HG03571 (cell line): ENCODE measurements around the gene HAAO.
"Not testable (repeated sequence)": the region's sequence is repeated elsewhere in the genome, so short reads cannot be mapped to it uniquely, and the experiment has no call there.

Experiments used
- ATAC-seq: cut with Tn5 transposase; IDR thresholded peaks from one replicate; pipeline ENCODE4 v1.9.1; 2021; ENCODE audit not compliant: unreplicated experiment

HAAO gene

DNA sequence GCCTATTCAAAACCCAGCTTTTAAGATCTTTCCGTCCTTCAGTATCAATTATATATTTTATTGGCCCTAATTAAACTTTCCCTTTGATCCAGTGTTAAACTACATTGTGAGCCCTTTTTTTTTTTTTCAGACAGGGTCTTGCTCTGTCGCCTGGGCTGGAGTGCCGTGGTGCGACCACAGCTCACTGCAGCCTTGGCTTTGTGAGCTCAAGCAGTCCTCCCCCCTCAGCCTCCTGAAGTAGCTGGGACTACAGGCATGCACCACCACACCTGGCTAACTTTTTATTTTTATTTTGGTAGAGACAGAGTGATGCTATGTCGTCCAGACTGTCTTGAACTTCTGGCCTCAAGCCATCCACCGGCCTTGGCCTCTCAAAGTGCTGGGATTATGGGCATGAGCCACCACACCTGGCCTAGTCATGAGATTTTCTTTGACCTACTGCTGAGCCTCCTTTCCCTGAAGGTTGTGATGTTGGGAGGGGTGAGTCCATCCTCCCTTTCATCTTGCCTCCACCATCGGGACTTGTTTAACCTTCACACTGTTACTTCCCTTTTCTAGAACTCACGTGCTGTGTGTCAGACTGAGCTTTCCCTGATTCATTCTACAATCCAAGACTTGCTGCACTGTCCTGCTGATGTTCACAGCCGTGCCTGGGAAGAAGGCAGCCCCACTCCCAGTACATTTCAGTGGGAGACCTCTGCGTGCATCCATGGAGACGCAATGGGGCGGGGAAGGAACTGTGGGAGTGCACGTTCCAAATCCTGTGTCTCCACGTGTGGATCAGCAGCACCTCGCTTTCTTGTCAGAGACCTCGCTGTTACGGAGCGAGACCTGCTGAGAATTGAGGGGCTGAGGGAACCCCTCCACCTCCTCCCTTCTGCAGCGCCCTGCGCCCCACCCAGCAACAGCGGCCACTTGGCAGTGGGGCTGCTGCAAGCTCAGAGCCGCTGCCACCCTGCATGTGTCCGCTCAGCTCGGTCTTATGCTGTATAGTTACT lies 39.3 kb downstream of the HAAO start:
- no peak for ATAC-seq

GRCh38 chr2:42752314-42752713 lies 40.1 kb downstream of the HAAO start:
- ATAC-seq: peak; percentile 62

DNA sequence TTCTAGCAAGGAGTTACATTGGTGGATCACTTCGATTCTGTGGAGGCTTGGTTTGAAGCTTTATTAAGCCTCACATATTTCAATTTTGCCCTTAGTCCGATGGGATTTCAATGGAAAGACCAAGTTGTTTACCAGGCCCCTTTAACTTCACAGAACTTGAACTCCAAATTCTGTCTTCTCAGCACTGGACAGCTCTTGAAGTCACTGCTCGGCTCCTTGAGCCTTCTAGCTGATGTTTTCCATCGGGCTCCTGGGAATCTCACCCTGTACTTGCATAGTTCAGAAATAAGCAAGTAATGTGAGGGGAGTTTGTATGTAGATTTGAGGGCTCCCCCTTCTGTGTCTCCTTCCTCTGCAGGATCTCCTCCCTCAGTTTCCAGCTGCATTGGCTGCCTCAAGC lies 43.5 kb downstream of the HAAO start:
- no peak for ATAC-seq

DNA sequence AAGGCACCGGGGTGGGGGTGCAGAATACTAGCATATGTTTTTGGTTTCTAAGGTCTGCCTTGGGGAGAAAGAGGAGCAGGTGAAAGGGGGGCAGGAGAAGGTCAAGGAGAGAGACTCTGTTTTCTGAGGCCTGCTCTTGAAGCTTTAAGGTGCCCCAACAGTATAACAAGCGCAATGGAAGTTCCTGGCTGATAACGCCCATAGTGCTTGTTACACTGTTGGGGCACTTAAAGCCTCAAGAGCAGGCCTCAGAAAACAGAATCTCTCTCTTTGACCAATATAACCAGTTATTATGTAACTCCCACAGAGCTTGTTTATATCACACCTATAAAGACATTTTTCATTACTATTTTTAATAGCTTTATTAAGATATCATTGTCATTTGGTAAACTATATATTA lies 45.0 kb downstream of the HAAO start:
- ATAC-seq: no peak

DNA sequence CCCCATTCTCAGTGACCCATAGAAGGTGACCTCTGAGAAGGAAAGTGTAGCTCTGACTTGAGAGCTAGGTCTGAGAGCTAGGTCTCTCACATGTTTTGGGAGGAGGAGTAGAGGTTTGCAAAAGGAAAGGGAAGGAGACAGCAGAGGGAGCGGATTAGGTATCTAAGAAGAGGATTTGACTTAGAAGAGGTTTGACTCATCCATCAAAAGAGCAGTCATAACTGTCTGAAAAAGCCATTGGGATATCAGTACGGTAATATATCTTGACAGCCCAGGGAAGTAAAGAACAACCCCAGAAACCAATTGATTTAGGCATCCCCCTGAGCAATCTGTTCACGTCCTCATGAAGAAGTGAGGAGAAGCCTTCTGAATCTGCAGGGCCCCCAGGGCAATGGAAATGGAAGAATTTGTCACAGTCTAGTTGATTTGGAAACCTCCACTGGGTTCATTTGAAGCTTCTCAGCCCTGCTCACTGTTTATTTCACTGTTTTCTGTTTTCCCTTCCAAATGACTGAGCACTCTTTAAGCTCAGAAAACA lies 47.8 kb downstream of the HAAO start:
- no peak for ATAC-seq

DNA sequence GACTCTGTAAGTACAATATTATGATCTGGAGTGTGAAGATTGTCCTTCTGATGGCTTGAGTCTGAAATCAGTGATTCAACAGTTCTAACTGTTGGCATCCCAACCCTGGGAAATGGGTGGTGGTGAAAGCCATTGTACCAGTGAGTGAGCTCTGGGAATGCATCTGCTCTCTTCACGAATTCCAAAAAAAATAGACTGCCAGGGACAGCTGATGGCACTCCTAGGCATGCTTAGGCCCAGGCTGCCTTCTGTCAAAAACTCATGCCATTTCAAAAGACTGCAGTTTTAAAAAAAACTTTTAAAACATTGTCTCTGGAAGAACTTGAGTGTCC lies 48.8 kb downstream of the HAAO start:
- ATAC-seq: no peak

DNA sequence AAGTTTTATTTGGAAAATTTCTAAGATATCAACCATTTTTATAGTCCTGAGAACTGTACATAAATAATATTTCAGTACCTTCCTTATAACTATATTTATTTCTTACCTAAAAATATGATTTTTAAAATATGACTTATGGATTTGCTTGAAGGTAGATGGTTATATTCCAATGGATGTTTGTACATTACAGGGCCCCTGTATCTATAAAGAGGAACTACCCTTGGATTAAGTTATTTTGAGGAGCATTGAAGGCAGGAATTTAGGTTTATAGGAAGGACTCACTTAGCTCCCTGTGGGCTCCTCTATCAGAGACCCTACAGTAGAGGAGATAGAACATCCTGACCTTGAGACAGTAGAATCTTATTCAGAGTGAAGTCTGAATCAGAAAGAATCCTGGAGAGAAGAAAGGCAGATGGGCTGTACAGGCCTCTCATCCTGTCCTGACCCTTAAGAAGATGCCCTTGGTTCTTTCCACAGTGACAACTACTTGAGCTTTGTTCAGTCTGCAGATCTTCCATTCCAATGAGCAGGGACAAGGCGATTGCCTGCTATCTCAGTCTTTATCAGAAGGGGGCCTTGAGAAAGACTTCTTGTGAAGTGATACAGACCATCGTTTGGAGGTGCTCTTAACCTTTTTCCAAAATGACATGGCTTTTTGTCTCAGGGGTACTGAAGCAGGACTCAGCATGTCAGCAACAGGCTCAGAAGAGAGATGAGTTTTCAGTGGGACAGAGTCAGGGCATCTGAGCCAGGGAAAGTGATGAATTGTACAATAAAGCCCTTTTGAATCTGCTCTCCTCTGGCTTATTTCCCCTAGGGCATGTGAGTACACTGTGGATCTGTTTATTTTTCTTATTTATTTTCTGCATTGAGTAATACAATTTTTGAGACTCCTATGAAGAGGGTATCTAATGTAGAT lies 49.4 kb downstream of the HAAO start:
- no peak for ATAC-seq

DNA sequence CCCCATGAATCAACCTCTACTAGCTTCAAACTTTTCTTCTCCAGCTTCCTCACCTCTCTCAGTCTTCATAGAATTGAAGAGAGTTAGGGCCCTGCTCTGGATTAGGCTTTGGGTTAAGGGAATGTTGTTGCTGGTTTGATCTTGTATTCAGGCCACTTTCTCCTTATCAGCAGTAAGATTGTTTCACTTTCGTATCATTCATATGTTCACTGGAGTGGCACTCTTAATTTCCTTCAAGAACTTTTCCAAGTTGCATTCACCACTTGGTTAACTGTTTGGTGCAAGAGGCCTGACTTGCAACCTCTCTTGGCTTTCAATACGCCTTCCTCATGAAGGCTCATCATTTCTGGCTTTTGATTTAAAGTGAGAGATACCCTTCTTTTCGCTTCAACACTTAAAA lies 51.2 kb downstream of the HAAO start:
- no peak for ATAC-seq

GRCh38 chr2:42736598-42737322 lies 55.6 kb downstream of the HAAO start:
- ATAC-seq: no peak

GRCh38 chr2:42733852-42734251 lies 58.5 kb downstream of the HAAO start:
- ATAC-seq: no peak

GRCh38 chr2:42731316-42731715 lies 61.1 kb downstream of the HAAO start:
- not testable (repeated sequence) for ATAC-seq

- no peak for ATAC-seq
Observed at GRCh38 chr2:42726680-42727079, 65.7 kb downstream of the HAAO start.

DNA sequence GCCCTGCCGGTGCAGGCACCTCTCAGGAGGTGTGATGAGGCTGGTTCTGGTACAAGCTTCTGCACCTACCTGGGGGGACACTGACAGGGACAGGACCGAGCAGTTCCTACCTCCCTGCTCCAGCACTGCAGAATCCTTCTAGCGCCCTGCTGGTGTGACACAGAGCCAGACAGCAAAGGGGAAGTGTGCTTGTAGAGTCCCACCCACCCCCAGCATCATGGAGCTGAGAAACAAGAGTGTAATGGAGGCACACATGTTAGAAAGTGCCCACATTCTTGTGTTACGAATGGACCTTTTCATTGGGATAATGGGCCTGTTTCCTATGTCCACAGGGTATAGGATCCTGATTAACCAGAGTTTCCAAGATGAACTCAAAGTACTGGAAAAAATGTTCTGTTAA lies 66.7 kb downstream of the HAAO start:
- ATAC-seq: no peak

DNA sequence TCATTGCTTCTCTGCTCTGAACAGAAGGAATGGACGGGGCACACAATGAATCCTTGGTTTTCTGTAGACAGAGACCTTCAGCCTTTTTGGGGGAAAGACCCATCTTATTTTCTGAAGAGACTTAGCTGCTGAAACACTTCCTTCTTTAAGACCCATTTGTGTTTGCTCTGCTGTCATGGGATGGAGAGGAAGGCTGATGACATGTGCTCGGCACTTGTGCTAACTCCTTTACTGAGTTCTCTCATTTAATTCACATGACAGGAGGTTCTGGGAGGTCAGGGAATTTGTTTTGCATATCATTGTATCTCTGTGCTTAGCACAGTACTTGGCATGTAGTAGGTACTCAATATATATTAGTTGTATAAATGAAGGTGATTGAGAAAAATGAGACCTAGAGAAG lies 67.5 kb downstream of the HAAO start:
- ATAC-seq: no peak

- ATAC-seq: no peak
Observed at GRCh38 chr2:42723465-42723864, 68.9 kb downstream of the HAAO start.

DNA sequence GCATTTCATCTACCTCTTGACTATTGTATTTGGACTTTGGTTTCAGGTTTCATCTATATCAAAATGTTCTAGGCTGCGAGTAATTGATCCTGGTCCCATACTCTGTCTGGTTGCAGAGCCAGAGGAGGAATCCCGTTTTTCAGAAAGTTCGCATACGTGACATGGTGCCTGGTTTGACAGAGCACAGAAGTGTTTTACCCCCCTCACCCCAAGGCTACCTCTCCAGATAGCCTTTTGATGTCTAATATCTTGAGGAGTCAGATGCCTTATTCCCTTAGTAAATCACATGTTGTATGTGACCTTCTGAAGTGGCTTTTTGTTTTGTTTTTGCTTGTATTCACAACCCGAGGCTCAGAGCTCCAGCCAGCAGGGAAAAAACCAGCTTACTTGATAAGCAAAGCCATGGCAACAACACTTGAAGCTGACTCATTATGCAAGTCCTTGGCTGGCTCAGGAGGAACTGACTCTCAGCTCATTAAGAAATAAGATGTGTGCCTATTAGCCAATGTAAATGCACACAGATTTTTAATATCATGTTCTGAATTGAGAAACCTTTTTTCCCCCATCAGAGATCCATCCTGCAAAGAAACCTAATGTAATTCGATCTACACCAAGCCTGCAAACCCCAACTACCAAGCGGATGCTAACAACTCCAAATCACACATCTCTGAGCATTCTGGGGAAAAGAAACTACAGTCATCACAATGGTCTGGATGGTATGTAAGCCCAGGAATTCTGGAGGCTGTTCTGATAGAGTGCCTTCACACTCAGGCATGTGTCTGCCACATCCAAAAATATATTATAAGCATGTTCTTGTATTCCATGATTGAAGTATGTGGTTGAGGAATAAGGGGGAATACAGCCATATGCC lies 69.8 kb downstream of the HAAO start:
- peak; percentile 97 for ATAC-seq

DNA sequence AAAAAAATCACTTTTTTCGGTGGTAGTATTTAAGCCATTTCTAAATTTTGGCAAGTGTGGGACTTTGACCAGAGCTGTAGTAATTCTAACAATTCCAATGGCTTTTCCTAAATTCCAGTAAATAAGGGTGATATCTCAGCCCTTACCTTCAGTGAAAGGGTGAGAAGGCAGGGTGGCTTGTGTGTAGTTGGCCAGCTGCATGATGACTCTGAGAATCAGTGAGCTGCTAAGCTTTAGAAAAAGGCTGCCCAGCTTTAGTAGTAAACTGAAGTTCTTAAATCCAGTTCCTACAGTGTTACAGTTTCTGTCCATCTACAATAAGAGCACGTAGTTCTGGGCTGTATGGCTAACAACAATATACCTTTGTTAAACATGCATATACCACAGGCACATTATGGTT lies 70.5 kb downstream of the HAAO start:
- ATAC-seq: no peak
